SK-N-SH treated with all-trans-retinoic acid at 6 μM for 48 hours (cell line): ENCODE results near the gene OPA1.
A peak's percentile ranks its signal among the peaks of the same experiment; 100 is the strongest.

ENCODE experiments used
- ATAC-seq: fragments of 200-7000 bp; cut with Tn5 transposase; 3 replicates; pipeline ENCODE4 v1.9.1; 2020; ENCODE audit warnings: mild to moderate bottlenecking, moderate library complexity
- ARNTL ChIP-seq: fragments of 450-650 bp; formaldehyde crosslinking; IDR thresholded peaks from 2 replicates; pipeline ENCODE4 v1.5.0; 2020; ENCODE audit warnings: low read depth, mild to moderate bottlenecking, moderate library complexity, borderline replicate concordance
- BACH2 ChIP-seq: fragments of 250-450 bp; sonication (Bioruptor Pico); IDR thresholded peaks from 2 replicates; pipeline ENCODE4 v1.9.0; 2021; ENCODE audit warnings: mild to moderate bottlenecking, borderline replicate concordance
- CREB5 ChIP-seq: fragments of 250-450 bp; sonication (Bioruptor Pico); IDR thresholded peaks from 2 replicates; pipeline ENCODE4 v1.5.1; 2020; ENCODE audit warnings: low read depth, mild to moderate bottlenecking, moderate library complexity
- CSDC2 ChIP-seq: fragments of 250-450 bp; sonication (Bioruptor Pico); IDR thresholded peaks from 2 replicates; pipeline ENCODE4 v1.5.0; 2020; ENCODE audit warnings: mild to moderate bottlenecking, moderate library complexity
- ESRRG ChIP-seq: fragments of 250-450 bp; sonication (Bioruptor Pico); IDR thresholded peaks from 2 replicates; pipeline ENCODE4 v1.6.1; 2021; ENCODE audit warnings: mild to moderate bottlenecking
- ISL1 ChIP-seq: fragments of 250-450 bp; sonication (Bioruptor Pico); IDR thresholded peaks from 2 replicates; pipeline ENCODE4 v2.1.2; 2022; ENCODE audit warnings: mild to moderate bottlenecking, moderate library complexity
- OSR1 ChIP-seq: fragments of 250-450 bp; sonication (Bioruptor Pico); IDR thresholded peaks from 2 replicates; pipeline ENCODE4 v1.8.0; 2022; ENCODE audit warnings: moderate library complexity, mild to moderate bottlenecking, inconsistent platforms
- PATZ1 ChIP-seq: fragments of 250-450 bp; sonication (Bioruptor Pico); IDR thresholded peaks from 2 replicates; pipeline ENCODE4 v1.8.0; 2020; ENCODE audit warnings: mild to moderate bottlenecking, moderate library complexity, borderline replicate concordance
- PPARA ChIP-seq: fragments of 250-450 bp; sonication (Bioruptor Pico); IDR thresholded peaks from 2 replicates; pipeline ENCODE4 v1.5.0; 2020; ENCODE audit warnings: mild to moderate bottlenecking, borderline replicate concordance
- RARB ChIP-seq: fragments of 250-450 bp; sonication (Bioruptor Pico); IDR thresholded peaks from 2 replicates; pipeline ENCODE4 v1.8.0; 2021; ENCODE audit warnings: mild to moderate bottlenecking, moderate library complexity
- SNAI2 ChIP-seq: fragments of 250-450 bp; sonication (Bioruptor Pico); IDR thresholded peaks from 2 replicates; pipeline ENCODE4 v1.5.0; 2020; ENCODE audit warnings: mild to moderate bottlenecking, moderate library complexity
- TCF4 ChIP-seq: fragments of 250-450 bp; sonication (Bioruptor Pico); IDR thresholded peaks from 2 replicates; pipeline ENCODE4 v1.8.0; 2021; ENCODE audit warnings: mild to moderate bottlenecking, moderate library complexity, borderline replicate concordance
- TOX ChIP-seq: fragments of 250-450 bp; sonication (Bioruptor Pico); IDR thresholded peaks from 2 replicates; pipeline ENCODE4 v1.8.0; 2021; ENCODE audit warnings: mild to moderate bottlenecking, moderate library complexity, borderline replicate concordance
- TSHZ2 ChIP-seq: fragments of 250-450 bp; sonication (Bioruptor Pico); IDR thresholded peaks from 2 replicates; pipeline ENCODE4 v1.5.0; 2020; ENCODE audit warnings: mild to moderate bottlenecking, moderate library complexity
- ZC3H10 ChIP-seq: fragments of 250-450 bp; sonication (Bioruptor Pico); IDR thresholded peaks from 2 replicates; pipeline ENCODE4 v1.5.1; 2021; ENCODE audit warnings: mild to moderate bottlenecking, moderate library complexity
- ZFP30 ChIP-seq: fragments of 450-650 bp; formaldehyde crosslinking; IDR thresholded peaks from 2 replicates; pipeline ENCODE4 v1.5.0; 2022; ENCODE audit warnings: mild to moderate bottlenecking, moderate library complexity
- ZNF565 ChIP-seq: fragments of 450-650 bp; formaldehyde crosslinking; conservative IDR thresholded peaks from 2 replicates; pipeline ENCODE4 v1.5.0; 2020; ENCODE audit warnings: low read depth, mild to moderate bottlenecking, moderate library complexity
- ZNF70 ChIP-seq: fragments of 450-650 bp; formaldehyde crosslinking; IDR thresholded peaks from 2 replicates; pipeline ENCODE4 v1.5.0; 2020; ENCODE audit warnings: mild to moderate bottlenecking, moderate library complexity
- ZNF8 ChIP-seq: fragments of 450-650 bp; formaldehyde crosslinking; IDR thresholded peaks from 2 replicates; pipeline ENCODE4 v1.5.0; 2020; ENCODE audit warnings: mild to moderate bottlenecking, moderate library complexity
- TF ChIP-seq, protein P1 (sequence below): fragments of 250-450 bp; sonication (Bioruptor Pico); IDR thresholded peaks from 2 replicates; pipeline ENCODE4 v1.8.0; 2021; ENCODE audit warnings: low read depth, mild to moderate bottlenecking, moderate library complexity, borderline replicate concordance
- TF ChIP-seq, protein P2 (sequence below): fragments of 250-450 bp; sonication (Bioruptor Pico); IDR thresholded peaks from 2 replicates; pipeline ENCODE4 v1.5.1; 2021; ENCODE audit warnings: mild to moderate bottlenecking, moderate library complexity

OPA1 gene

DNA sequence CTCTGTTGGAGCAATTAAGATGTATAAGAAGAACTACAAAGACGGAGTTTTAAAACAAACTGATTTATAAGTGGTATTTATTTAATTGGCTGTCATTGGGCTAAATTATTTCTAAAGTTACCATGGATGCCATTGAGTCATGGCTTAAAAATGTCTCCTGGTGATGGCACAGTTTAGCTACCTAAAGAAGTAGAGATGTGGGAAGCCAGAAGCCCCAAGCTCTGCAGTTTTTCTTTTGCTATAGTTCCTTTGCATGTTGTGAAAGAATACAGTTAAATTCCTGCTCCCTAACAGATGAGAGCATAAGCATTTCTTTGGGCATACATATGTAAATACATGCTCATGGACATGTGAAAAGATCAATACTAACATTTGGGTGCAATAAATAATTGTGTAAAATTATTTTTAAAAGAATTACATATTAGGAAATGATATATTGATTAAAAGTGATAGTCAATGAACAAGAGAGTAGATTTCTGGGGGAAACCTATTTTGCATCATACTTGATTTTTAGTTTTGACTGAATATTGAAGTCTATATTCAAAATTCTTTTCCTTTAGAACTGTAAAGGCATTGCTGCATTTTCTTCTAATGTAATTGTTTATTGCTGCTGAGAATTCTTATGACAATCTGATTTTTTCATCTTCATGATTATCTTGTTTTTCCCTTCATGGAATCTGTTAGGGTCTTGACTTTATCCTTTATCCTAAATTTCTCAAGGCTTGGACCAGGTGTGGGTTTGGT is 2.1 kb downstream of the OPA1 start:
- no peak for ATAC-seq
- TF ChIP-seq ZNF565 (CRISPR knock-in tag) (no peak), BACH2 (CRISPR knock-in tag) (no peak), ISL1 (CRISPR knock-in tag) (0 out of 2 replicates have a peak, but pooled peaks have one; percentile 18), ZFP30 (no peak)
- TF ChIP-seq, protein P1, sequence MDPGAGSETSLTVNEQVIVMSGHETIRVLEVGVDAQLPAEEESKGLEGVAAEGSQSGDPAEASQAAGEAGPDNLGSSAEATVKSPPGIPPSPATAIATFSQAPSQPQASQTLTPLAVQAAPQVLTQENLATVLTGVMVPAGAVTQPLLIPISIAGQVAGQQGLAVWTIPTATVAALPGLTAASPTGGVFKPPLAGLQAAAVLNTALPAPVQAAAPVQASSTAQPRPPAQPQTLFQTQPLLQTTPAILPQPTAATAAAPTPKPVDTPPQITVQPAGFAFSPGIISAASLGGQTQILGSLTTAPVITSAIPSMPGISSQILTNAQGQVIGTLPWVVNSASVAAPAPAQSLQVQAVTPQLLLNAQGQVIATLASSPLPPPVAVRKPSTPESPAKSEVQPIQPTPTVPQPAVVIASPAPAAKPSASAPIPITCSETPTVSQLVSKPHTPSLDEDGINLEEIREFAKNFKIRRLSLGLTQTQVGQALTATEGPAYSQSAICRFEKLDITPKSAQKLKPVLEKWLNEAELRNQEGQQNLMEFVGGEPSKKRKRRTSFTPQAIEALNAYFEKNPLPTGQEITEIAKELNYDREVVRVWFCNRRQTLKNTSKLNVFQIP (CRISPR knock-in tag) = no peak
- TF ChIP-seq, all 23 proteins: peak for 1

GRCh38 chr3:193595939-193596487 is 3.0 kb downstream of the OPA1 start:
- ATAC-seq = no peak
- TF ChIP-seq TOX (CRISPR knock-in tag) = no peak
- TF ChIP-seq ZNF8 = no peak
- no peak for TF ChIP-seq PATZ1 (CRISPR knock-in tag)
- TF ChIP-seq ZNF70 = no peak
- no peak for TF ChIP-seq ARNTL (CRISPR knock-in tag)
- TF ChIP-seq, protein P2, sequence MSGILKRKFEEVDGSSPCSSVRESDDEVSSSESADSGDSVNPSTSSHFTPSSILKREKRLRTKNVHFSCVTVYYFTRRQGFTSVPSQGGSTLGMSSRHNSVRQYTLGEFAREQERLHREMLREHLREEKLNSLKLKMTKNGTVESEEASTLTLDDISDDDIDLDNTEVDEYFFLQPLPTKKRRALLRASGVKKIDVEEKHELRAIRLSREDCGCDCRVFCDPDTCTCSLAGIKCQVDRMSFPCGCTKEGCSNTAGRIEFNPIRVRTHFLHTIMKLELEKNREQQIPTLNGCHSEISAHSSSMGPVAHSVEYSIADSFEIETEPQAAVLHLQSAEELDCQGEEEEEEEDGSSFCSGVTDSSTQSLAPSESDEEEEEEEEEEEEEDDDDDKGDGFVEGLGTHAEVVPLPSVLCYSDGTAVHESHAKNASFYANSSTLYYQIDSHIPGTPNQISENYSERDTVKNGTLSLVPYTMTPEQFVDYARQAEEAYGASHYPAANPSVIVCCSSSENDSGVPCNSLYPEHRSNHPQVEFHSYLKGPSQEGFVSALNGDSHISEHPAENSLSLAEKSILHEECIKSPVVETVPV (CRISPR knock-in tag) = no peak
- no peak for TF ChIP-seq ESRRG
- no peak for TF ChIP-seq RARB

DNA sequence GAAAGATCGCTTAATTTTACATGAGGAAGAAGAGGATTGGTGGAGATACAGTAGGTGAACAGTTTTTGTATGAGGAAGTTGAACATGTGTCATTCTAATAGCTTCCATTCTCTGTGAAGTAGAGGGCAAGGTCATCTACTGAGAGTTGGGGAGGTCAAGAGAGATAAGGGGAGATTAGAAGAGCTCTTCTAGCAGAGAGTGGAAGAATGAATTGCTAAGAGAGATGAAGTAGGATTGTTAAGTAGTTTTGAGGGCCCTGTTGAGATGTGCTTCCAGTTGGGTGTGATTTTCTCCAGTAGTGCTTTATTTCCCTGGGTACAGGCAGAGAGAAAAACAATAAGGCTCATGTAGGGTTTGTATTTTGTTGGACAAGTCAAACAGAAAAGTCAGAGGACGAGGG is 5.2 kb downstream of the OPA1 start:
- ATAC-seq = no peak
- TF ChIP-seq, protein P2 (CRISPR knock-in tag) = no peak
- no peak for TF ChIP-seq CREB5 (CRISPR knock-in tag)
- TF ChIP-seq RARB = no peak
- TF ChIP-seq, protein P1 (CRISPR knock-in tag) = no peak
- no peak for TF ChIP-seq ARNTL (CRISPR knock-in tag)
- no peak for TF ChIP-seq ZFP30
- no peak for TF ChIP-seq BACH2 (CRISPR knock-in tag)
- TF ChIP-seq ESRRG = no peak

GRCh38 chr3:193599393-193599792 is 6.4 kb downstream of the OPA1 start:
- no peak for ATAC-seq

More at GRCh38 chr3:193599393-193599792, 6.4 kb downstream of the OPA1 start:
- no peak for TF ChIP-seq TCF4 (CRISPR knock-in tag)
- TF ChIP-seq OSR1 (CRISPR knock-in tag) = no peak
- TF ChIP-seq ZNF8 = no peak
- TF ChIP-seq TSHZ2 (CRISPR knock-in tag) = no peak
- no peak for TF ChIP-seq SNAI2 (CRISPR knock-in tag)
- TF ChIP-seq ZC3H10 = no peak
- TF ChIP-seq TOX (CRISPR knock-in tag) = no peak
- no peak for TF ChIP-seq PPARA (CRISPR knock-in tag)
- TF ChIP-seq ESRRG = no peak
- TF ChIP-seq CSDC2 (CRISPR knock-in tag) = no peak
- TF ChIP-seq ZNF70 = no peak
